Body of pancreas (tissue), 4 donors: Measurements from ENCODE around the gene MGAT4B. TPM values are rescaled to one million over a fixed set of nuclear protein-coding genes. Genes with fewer than 3 reads are reported as not detected.

Source experiments
- ATAC-seq: fragments of 150-250 bp; one replicate; pipeline ENCODE4 v1.9.1; 2016
- DNase-seq, 4 donors: peaks; one replicate each; pipeline ENCODE4 v3.0.0-alpha.2; 2019
- H3K27ac ChIP-seq, 4 donors: fragments of 200-600 bp; sonication (generic); 1 replicate in 3 of 4; 2 replicates in 1 of 4; pipeline versions ENCODE4 v1.5.1 to v1.6.1; 2016 to 2019; ENCODE audit warnings: mild to moderate bottlenecking in 1 of 4, mixed read lengths in 1 of 4, moderate library complexity in 1 of 4
- H3K27me3 ChIP-seq, 2 donors: fragments of 200-600 bp; sonication (generic); one replicate each; pipeline ENCODE4 v1.6.0; 2016; ENCODE audit warnings: mild to moderate bottlenecking in 1 of 2
- H3K36me3 ChIP-seq, 2 donors: fragments of 200-600 bp; sonication (generic); replicated peaks in 1 of 2; 2 replicates each; pipeline ENCODE4 v1.5.1; 2016; ENCODE audit warnings: low read depth in 2 of 2; ENCODE audit not compliant: insufficient read depth in 1 of 2
- H3K4me1 ChIP-seq: fragments of 200-600 bp; sonication (generic); one replicate; pipeline ENCODE4 v1.6.0; 2016
- H3K4me3 ChIP-seq, 2 donors: fragments of 200-600 bp; sonication (generic); 1 replicate in 1 of 2; 2 replicates in 1 of 2; pipeline ENCODE4 v1.5.1; 2016 to 2019
- H3K9me3 ChIP-seq, 3 donors: fragments of 200-600 bp; sonication (generic); 1 replicate in 2 of 3; 2 replicates in 1 of 3; pipeline ENCODE4 v1.5.1; 2016
- POLR2A ChIP-seq, 3 donors: fragments of 450-650 bp; IDR thresholded peaks; one replicate each; pipeline ENCODE4 v1.6.1; 2016; ENCODE audit warnings: antibody characterized with exemption in 3 of 3, mild to moderate bottlenecking in 2 of 3
- WGBS, 2 donors: methylation state at CpG; one replicate each; pipeline ENCODE4 v1.1.5; 2017; 5-methylcytosine and 5-hydroxymethylcytosine counted together
- intact Hi-C: fragments of 100-400 bp; cut with DNase I; formaldehyde crosslinking; loops from one replicate; pipeline ENCODE4 v1.15.1; 2023
- total RNA-seq, 2 donors: library from RNA; depleted of rRNA; stranded (reverse); fragments of >200 nt; gene quantifications; one replicate each; pipeline ENCODE4 v1.1.0, GENCODE V29; 2016
- TF ChIP-seq, protein P1 (sequence below), 7 experiments: fragments of 450-650 bp in 4 of 7; fragments of 200-600 bp in 3 of 7; sonication (generic) in 3 of 7; IDR thresholded peaks; one replicate each; pipeline ENCODE4 v1.5.1; 2016 to 2019; ENCODE audit warnings: antibody characterized with exemption in 7 of 7

Gene MGAT4B
- total RNA-seq, 2 donors from 2014 or later = 89.0 to 90.0 TPM

- Histone ChIP-seq H3K9me3 (no peaks in the 10 kb centered on the region), H3K4me3 (no peak overlapping the region), H3K36me3 (peaks cover 0 to 10% of the 10 kb centered on the region in 2 donors), H3K4me1 (peaks cover 69% of the 10 kb centered on the region), H3K27ac (peak overlapping the region in 3 of 4 donors; percentile 1 to 66 (median 54)), H3K27me3 (no peaks in the 10 kb centered on the region)
- 19 to 22% methylated on average over 10 of the region's 10 CpGs for WGBS, 2 donors
- ATAC-seq (peak; percentile 91), DNase-seq (peak; percentile 70 to 86 (median 80))
- intact Hi-C loops = no loop called here
- TF ChIP-seq, protein P1, sequence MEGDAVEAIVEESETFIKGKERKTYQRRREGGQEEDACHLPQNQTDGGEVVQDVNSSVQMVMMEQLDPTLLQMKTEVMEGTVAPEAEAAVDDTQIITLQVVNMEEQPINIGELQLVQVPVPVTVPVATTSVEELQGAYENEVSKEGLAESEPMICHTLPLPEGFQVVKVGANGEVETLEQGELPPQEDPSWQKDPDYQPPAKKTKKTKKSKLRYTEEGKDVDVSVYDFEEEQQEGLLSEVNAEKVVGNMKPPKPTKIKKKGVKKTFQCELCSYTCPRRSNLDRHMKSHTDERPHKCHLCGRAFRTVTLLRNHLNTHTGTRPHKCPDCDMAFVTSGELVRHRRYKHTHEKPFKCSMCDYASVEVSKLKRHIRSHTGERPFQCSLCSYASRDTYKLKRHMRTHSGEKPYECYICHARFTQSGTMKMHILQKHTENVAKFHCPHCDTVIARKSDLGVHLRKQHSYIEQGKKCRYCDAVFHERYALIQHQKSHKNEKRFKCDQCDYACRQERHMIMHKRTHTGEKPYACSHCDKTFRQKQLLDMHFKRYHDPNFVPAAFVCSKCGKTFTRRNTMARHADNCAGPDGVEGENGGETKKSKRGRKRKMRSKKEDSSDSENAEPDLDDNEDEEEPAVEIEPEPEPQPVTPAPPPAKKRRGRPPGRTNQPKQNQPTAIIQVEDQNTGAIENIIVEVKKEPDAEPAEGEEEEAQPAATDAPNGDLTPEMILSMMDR (IDR thresholded peaks at IDR 0.05) = peak; percentile 76 to 95 (median 93)
- TF ChIP-seq POLR2A (IDR thresholded peaks at IDR 0.05) = no peak
These were observed 43.3 kb downstream of the MGAT4B start for GRCh38 chr5:179763215-179763945.

- no peak overlapping the region for H3K4me3 ChIP-seq
- H3K36me3 ChIP-seq = peaks cover 0 to 10% of the 10 kb centered on the region in 2 donors
- intact Hi-C loops = no loop called here
- no peaks in the 10 kb centered on the region for H3K9me3 ChIP-seq
- TF ChIP-seq POLR2A (IDR thresholded peaks at IDR 0.05) = no peak
- TF ChIP-seq, protein P1 (IDR thresholded peaks at IDR 0.05) = no peak
- 16 to 17% methylated on average over 3 of the region's 3 CpGs for WGBS, 2 donors
- H3K4me1 ChIP-seq = peaks cover 69% of the 10 kb centered on the region
- H3K27me3 ChIP-seq = no peaks in the 10 kb centered on the region
- DNase-seq (no peak), ATAC-seq (no peak)
- H3K27ac ChIP-seq = peak overlapping the region in 2 of 4 donors; percentile 54 to 66
These were observed 43.9 kb downstream of the MGAT4B start for GRCh38 chr5:179762781-179763176.

- 31 to 33% methylated on average over 10 of the region's 10 CpGs for WGBS, 2 donors
These were observed 44.4 kb downstream of the MGAT4B start for GRCh38 chr5:179762079-179762780.

DNA sequence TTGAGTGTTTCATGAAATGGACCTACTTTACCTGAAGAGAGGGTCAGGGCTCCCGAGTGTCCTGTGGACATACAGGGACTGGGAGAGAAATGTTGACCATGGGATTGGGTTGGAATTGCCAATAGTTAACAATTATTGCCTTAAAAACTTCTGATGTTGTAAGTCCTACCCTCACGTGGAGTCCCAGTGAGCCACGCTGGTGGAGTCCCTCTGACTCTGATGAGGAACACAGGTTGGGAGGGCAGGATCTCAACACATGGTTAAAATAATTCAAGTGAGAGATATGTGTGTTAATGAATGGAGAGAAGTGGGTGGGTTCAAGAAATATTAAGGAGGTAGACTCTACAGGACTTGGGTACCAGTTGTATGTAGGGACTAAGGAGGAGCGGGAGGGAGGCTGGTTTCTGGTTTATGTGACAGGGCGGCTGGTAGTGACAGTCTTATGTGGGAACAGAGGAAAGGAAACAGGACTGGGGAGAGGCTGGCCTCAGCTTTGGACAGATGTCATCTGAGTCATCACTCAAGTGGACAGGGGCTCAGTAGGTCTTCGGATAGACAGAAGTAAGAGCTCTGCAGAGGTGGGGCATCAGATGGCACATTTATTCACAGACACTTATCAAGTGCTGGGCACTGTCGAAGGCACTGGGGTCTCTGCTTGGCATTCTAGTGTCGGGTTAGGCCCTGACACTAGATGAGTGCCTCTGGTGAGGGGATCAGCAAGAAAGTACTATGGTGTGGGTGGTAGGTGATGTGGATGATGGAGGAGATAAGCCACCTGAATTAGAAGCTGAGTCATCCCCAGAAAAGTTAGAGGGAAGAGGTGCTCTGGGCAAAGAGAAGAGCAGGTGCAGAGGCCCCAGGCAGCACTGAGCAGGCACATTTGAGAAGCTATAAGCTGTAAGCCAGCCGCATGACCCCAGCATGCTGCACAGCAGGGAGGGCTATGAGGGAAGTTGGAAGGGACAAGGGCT lies 46.8 kb downstream of the MGAT4B start:
- TF ChIP-seq, protein P1 (IDR thresholded peaks at IDR 0.05) = no peak
- TF ChIP-seq POLR2A (IDR thresholded peaks at IDR 0.05) = no peak
- Histone ChIP-seq H3K27ac (peak overlapping the region in 1 of 4 donors; percentile 20), H3K9me3 (no peaks in the 10 kb centered on the region), H3K4me1 (peaks cover 61% of the 10 kb centered on the region), H3K4me3 (no peak overlapping the region), H3K36me3 (no peaks in the 10 kb centered on the region), H3K27me3 (no peaks in the 10 kb centered on the region)
- DNase-seq (no peak), ATAC-seq (no peak)
- 76 to 85% methylated on average over 9 of the region's 9 CpGs for WGBS, 2 donors
- intact Hi-C loops = no loop called here

More at GRCh38 chr5:179762079-179762780, 44.4 kb downstream of the MGAT4B start:
- peak in 1 of 4 donors; percentile 22 for DNase-seq
- Histone ChIP-seq H3K27me3 (no peaks in the 10 kb centered on the region), H3K36me3 (peaks cover 0 to 10% of the 10 kb centered on the region in 2 donors), H3K4me3 (no peak overlapping the region), H3K4me1 (peaks cover 72% of the 10 kb centered on the region), H3K9me3 (no peaks in the 10 kb centered on the region), H3K27ac (peak overlapping the region in 3 of 4 donors; percentile 4 to 66 (median 54))
- no peak for TF ChIP-seq POLR2A (IDR thresholded peaks at IDR 0.05)
- TF ChIP-seq, protein P1 (IDR thresholded peaks at IDR 0.05) = no peak
- ATAC-seq = peak; percentile 22
- intact Hi-C loops = no loop called here
